Chondrocyte (in vitro differentiated cells): ENCODE results near the gene TSPAN9. TPM values are rescaled to one million over a fixed set of nuclear protein-coding genes. Genes with fewer than 3 reads are reported as not detected.

Experiments
- DNase-seq: peaks from one replicate; pipeline ENCODE4 v3.0.0; 2021; ENCODE audit warnings: mixed read lengths, low spot score
- H3K27ac Mint-ChIP-seq: one replicate; pipeline ENCODE4 v1.8.0; 2021; ENCODE audit warnings: mild to moderate bottlenecking, moderate library complexity, mixed read lengths; ENCODE audit not compliant: unreplicated experiment
- H3K27me3 Mint-ChIP-seq: 2 replicates; pipeline ENCODE4 v1.8.0; 2021; ENCODE audit warnings: low read depth, mixed read lengths
- H3K36me3 Mint-ChIP-seq: 2 replicates; pipeline ENCODE4 v1.8.0; 2021; ENCODE audit warnings: low read depth, mixed read lengths
- H3K4me1 Mint-ChIP-seq: 2 replicates; pipeline ENCODE4 v1.8.0; 2021; ENCODE audit warnings: low read depth, mild to moderate bottlenecking, mixed read lengths
- H3K4me3 Mint-ChIP-seq: one replicate; pipeline ENCODE4 v1.8.0; 2021; ENCODE audit warnings: mild to moderate bottlenecking, moderate library complexity, mixed read lengths; ENCODE audit not compliant: unreplicated experiment
- H3K9me3 Mint-ChIP-seq: 2 replicates; pipeline ENCODE4 v1.8.0; 2021; ENCODE audit warnings: low read depth, mixed read lengths
- CTCF ChIP-seq: fragments of 200-600 bp; sonication (generic); IDR thresholded peaks from 2 replicates; pipeline ENCODE4 v1.5.0; 2021; ENCODE audit warnings: antibody characterized with exemption, mild to moderate bottlenecking, moderate library complexity
- total RNA-seq: library from RNA; stranded (reverse); gene quantifications from 3 replicates; pipeline ENCODE4 v1.2.1, GENCODE V29; 2021

TSPAN9 gene
- total RNA-seq, 1 donor from 2014 or later = 50.4 TPM

GRCh38 chr12:3138941-3139511, 61.8 kb downstream of the TSPAN9 start:
- no peak for TF ChIP-seq CTCF
- no peaks in the 10 kb centered on the region for H3K36me3 Mint-ChIP-seq
- H3K4me3 Mint-ChIP-seq = no peak overlapping the region
- no peaks in the 10 kb centered on the region for H3K27me3 Mint-ChIP-seq
- no peak overlapping the region for H3K27ac Mint-ChIP-seq
- H3K9me3 Mint-ChIP-seq = peaks cover 2% of the 10 kb centered on the region
- DNase-seq = peak; percentile 72
- peaks cover 43% of the 10 kb centered on the region for H3K4me1 Mint-ChIP-seq

GRCh38 chr12:3139760-3140159, 62.6 kb downstream of the TSPAN9 start:
- Mint-ChIP-seq H3K36me3 (no peaks in the 10 kb centered on the region), H3K4me1 (peaks cover 36% of the 10 kb centered on the region), H3K27me3 (no peaks in the 10 kb centered on the region), H3K9me3 (peaks cover 2% of the 10 kb centered on the region), H3K4me3 (no peak overlapping the region), H3K27ac (no peak overlapping the region)
- peak; percentile 70 for DNase-seq
- no peak for TF ChIP-seq CTCF

- Mint-ChIP-seq H3K27me3 (no peaks in the 10 kb centered on the region), H3K27ac (no peak overlapping the region), H3K36me3 (no peaks in the 10 kb centered on the region)
These were observed 63.1 kb downstream of the TSPAN9 start for GRCh38 chr12:3140284-3140683.

GRCh38 chr12:3141339-3142321, 64.5 kb downstream of the TSPAN9 start:
- H3K9me3 Mint-ChIP-seq = peaks cover 2% of the 10 kb centered on the region
- no peak for TF ChIP-seq CTCF
- H3K4me3 Mint-ChIP-seq = no peak overlapping the region
- H3K27me3 Mint-ChIP-seq = no peaks in the 10 kb centered on the region
- no peaks in the 10 kb centered on the region for H3K36me3 Mint-ChIP-seq
- H3K27ac Mint-ChIP-seq = no peak overlapping the region
- peaks cover 26% of the 10 kb centered on the region for H3K4me1 Mint-ChIP-seq
- peak; percentile 80 for DNase-seq

More at GRCh38 chr12:3140284-3140683, 63.1 kb downstream of the TSPAN9 start:
- peak; percentile 42 for DNase-seq
- no peak for TF ChIP-seq CTCF
- Mint-ChIP-seq H3K4me3 (no peak overlapping the region), H3K4me1 (peaks cover 35% of the 10 kb centered on the region), H3K9me3 (peaks cover 2% of the 10 kb centered on the region)

- Mint-ChIP-seq H3K4me3 (no peak overlapping the region), H3K36me3 (no peaks in the 10 kb centered on the region), H3K9me3 (peaks cover 2% of the 10 kb centered on the region), H3K27me3 (no peaks in the 10 kb centered on the region), H3K4me1 (peaks cover 18% of the 10 kb centered on the region), H3K27ac (no peak overlapping the region)
- DNase-seq = peak; percentile 57
- no peak for TF ChIP-seq CTCF
These were observed 65.2 kb downstream of the TSPAN9 start for GRCh38 chr12:3142386-3142785.
